ENCODE results near the gene PDK2. TPM values are rescaled to one million over a fixed set of nuclear protein-coding genes. Genes with fewer than 3 reads are reported as not detected.

PDK2 gene
- total RNA-seq, 2 donors from 2014 or later = 47.1 to 79.5 TPM

DNA sequence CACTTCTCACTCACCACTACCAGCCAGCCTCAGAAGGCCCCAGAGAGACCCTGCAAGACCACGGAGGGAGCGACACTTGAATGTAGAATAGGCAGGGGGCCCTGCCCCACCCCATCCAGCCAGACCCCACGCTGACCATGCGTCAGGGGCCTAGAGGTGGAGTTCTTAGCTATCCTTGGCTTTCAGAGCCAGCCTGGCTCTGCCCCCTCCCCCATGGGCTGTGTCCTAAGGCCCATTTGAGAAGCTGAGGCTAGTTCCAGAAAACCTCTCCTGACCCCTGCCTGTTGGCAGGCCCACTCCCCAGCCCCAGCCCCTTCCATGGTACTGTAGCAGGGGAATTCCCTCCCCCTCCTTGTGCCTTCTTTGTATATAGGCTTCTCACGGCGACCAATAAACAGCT lies 5.1 kb upstream of the PDK2 start:
- Histone ChIP-seq H3K27ac (no peak overlapping the region), H3K4me3 (no peak overlapping the region), H3K9me3 (no peaks in the 10 kb centered on the region), H3K27me3 (replicated peaks; ENCODE audit: insufficient read depth) (no peaks in the 10 kb centered on the region), H3K36me3 (peaks cover 0 to 6% of the 10 kb centered on the region in 2 donors), H3K4me1 (replicated peaks) (no peaks in the 10 kb centered on the region)
- WGBS = 70% methylated on average over 6 of the region's 6 CpGs
- no peak for DNase-seq (ENCODE audit: low spot score)
- intact Hi-C loops (cut with DNase I) = loop anchor here (10.0 kb wide), 1 partner anchor 65 kb away; the partner anchor contains the start of gene PPP1R9B
- no peak for TF ChIP-seq POLR2A (IDR thresholded peaks at IDR 0.05)
- TF ChIP-seq, protein P1, sequence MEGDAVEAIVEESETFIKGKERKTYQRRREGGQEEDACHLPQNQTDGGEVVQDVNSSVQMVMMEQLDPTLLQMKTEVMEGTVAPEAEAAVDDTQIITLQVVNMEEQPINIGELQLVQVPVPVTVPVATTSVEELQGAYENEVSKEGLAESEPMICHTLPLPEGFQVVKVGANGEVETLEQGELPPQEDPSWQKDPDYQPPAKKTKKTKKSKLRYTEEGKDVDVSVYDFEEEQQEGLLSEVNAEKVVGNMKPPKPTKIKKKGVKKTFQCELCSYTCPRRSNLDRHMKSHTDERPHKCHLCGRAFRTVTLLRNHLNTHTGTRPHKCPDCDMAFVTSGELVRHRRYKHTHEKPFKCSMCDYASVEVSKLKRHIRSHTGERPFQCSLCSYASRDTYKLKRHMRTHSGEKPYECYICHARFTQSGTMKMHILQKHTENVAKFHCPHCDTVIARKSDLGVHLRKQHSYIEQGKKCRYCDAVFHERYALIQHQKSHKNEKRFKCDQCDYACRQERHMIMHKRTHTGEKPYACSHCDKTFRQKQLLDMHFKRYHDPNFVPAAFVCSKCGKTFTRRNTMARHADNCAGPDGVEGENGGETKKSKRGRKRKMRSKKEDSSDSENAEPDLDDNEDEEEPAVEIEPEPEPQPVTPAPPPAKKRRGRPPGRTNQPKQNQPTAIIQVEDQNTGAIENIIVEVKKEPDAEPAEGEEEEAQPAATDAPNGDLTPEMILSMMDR (IDR thresholded peaks at IDR 0.05) = no peak
- no peak for TF ChIP-seq POLR2AphosphoS5 (IDR thresholded peaks at IDR 0.05)

DNA sequence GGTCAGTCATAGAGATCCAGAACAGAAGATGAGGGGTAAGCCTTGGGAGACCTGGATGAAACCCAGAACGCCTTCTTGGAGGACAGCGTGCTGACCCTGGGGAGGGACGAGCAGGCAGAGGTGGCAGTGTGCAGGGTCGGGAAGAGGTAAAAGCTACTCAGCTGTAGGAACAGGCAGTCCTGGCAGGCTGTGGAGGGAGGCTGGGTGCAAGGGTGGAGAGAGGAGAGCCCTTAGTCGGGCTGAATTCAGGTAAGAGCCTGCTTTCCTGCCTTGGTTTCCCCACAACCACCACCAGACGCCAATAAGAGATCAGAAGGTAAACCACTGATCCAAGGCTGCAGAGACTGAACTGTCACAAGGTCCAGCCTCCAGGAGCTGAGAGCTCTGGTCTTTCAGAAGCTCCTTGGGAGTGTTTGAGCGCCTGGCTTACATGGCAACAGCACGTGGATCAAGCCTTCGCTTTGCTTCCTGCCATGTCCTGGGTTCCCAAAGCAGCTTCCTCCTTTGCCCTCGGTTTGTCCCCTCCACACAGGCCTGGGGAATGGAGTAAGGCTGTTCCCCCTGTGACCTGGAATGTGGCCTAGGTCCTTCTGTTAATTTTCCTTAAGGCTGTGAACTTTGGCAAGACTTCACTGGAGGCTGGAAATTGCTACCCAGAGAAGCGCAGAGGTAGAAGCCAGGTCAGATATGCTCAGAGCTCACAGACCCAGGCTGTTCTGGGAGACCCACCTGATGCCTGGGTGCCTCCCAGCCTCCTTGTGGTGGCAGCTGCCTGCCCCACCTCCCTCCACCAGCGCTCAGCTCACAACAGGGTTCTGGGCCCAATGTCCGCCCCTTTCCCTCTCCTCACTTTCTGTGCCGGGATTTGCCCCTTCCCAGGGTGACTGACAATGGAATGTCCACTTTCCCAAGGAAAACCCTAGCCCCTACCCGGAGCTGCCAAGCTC lies 3.9 kb upstream of the PDK2 start:
- no peak for DNase-seq (ENCODE audit: low spot score)
- no peak for TF ChIP-seq POLR2A (IDR thresholded peaks at IDR 0.05)
- TF ChIP-seq, protein P1 (IDR thresholded peaks at IDR 0.05) = no peak
- peaks cover 0 to 6% of the 10 kb centered on the region in 2 donors for H3K36me3 ChIP-seq
- peaks cover 4% of the 10 kb centered on the region for H3K4me1 ChIP-seq (replicated peaks)
- intact Hi-C loops (cut with DNase I) = loop anchor here (10.0 kb wide), 1 partner anchor 64 kb away; the partner anchor contains the start of gene PPP1R9B
- no peaks in the 10 kb centered on the region for H3K27me3 ChIP-seq (replicated peaks; ENCODE audit: insufficient read depth)
- no peak overlapping the region for H3K27ac ChIP-seq
- 59% methylated on average over 15 of the region's 15 CpGs for WGBS
- H3K4me3 ChIP-seq = no peak overlapping the region
- H3K9me3 ChIP-seq = no peaks in the 10 kb centered on the region

DNA sequence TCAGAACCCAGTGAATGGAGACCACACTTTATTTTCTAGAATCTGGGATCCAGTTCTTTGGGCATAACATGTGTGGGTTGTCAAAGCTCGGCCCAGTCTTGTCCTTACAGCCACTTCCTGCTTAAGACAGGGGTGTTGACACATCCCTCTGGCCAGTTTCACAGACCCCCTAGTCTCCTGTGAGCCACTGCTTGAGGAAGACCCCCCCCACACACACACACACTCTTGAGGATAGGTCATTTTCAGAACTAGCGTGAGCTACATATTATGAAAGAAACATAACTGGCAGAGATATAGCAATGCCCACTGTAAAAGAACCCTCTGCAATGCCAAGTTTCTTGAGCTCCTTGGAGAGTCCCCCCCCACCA lies 3.2 kb upstream of the PDK2 start:
- Histone ChIP-seq H3K4me3 (no peak overlapping the region), H3K36me3 (peaks cover 0 to 6% of the 10 kb centered on the region in 2 donors), H3K9me3 (no peaks in the 10 kb centered on the region), H3K27me3 (replicated peaks; ENCODE audit: insufficient read depth) (no peaks in the 10 kb centered on the region), H3K27ac (no peak overlapping the region), H3K4me1 (replicated peaks) (peaks cover 4% of the 10 kb centered on the region)
- 81% methylated on average over 2 of the region's 2 CpGs for WGBS
- no peak for DNase-seq (ENCODE audit: low spot score)
- TF ChIP-seq, protein P1 (IDR thresholded peaks at IDR 0.05) = no peak
- TF ChIP-seq POLR2AphosphoS5 (IDR thresholded peaks at IDR 0.05) (no peak), POLR2A (IDR thresholded peaks at IDR 0.05) (no peak)
- intact Hi-C loops (cut with DNase I) = loop anchor here (10.0 kb wide), 1 partner anchor 63 kb away; the partner anchor contains the start of gene PPP1R9B

DNA sequence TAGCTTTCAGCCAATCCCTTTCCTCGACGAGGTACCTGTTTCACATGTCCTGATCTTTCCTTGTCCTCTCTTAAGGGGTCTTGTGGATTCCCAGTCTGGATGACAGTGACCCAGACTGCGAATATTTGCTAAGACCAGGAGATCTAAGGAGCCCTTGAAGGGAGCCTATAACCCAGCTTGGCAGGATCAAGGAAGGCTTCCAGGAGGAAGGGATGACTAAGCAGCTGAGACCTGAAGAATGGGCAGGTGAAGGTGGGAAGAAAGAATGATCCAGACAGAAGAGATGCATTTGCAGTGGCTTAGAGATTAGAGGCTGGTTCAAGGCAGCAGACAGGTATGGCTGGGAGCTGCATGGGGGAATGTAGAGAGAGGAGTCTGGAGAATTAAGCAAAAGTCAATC lies 1.9 kb upstream of the PDK2 start:
- Histone ChIP-seq H3K4me1 (replicated peaks) (peaks cover 4% of the 10 kb centered on the region), H3K36me3 (peaks cover 0 to 6% of the 10 kb centered on the region in 2 donors), H3K27ac (no peak overlapping the region), H3K9me3 (no peaks in the 10 kb centered on the region), H3K27me3 (replicated peaks; ENCODE audit: insufficient read depth) (no peaks in the 10 kb centered on the region), H3K4me3 (no peak overlapping the region)
- TF ChIP-seq POLR2A (IDR thresholded peaks at IDR 0.05) = no peak
- TF ChIP-seq, protein P1 (IDR thresholded peaks at IDR 0.05) = no peak
- no peak for TF ChIP-seq POLR2AphosphoS5 (IDR thresholded peaks at IDR 0.05)
- intact Hi-C loops (cut with DNase I) = loop anchor here (10.0 kb wide), 1 partner anchor 62 kb away; the partner anchor contains the start of gene PPP1R9B
- no peak for DNase-seq (ENCODE audit: low spot score)
- WGBS = 86% methylated on average over 3 of the region's 3 CpGs
